ENCODE results near the gene TES.

DNA sequence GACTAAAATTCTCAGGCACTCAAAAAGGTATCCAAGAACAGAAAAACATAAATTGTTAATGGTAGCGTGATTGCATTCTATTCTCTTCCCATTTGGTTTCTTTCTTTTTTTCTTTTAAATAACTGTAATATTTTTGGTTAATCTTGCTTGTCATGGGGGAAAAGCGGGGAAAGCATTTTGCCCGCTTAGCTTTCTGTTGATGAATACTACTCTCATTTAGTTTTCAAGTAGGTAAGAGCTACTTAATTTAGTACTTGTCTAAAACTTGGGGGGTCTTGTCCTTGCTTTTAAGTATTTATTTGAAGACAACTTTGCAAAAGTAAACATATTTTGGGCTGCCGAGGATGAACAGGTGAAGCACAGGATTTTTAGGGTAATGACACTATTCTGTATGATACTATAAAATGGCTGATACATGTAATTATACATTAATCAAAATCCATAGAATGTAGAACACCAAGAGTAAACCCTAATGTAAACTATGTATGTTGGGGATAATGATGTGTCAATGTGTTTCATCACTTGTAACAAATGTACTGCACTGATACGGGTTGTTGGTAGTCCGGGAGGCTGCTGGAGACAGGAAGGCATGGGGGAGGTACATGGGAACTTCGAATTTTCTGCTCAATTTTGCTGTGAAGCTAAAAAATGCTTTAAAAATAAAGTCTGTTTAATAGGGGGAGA is 1.7 kb downstream of the TES start:
- TF ChIP-seq, protein P1, sequence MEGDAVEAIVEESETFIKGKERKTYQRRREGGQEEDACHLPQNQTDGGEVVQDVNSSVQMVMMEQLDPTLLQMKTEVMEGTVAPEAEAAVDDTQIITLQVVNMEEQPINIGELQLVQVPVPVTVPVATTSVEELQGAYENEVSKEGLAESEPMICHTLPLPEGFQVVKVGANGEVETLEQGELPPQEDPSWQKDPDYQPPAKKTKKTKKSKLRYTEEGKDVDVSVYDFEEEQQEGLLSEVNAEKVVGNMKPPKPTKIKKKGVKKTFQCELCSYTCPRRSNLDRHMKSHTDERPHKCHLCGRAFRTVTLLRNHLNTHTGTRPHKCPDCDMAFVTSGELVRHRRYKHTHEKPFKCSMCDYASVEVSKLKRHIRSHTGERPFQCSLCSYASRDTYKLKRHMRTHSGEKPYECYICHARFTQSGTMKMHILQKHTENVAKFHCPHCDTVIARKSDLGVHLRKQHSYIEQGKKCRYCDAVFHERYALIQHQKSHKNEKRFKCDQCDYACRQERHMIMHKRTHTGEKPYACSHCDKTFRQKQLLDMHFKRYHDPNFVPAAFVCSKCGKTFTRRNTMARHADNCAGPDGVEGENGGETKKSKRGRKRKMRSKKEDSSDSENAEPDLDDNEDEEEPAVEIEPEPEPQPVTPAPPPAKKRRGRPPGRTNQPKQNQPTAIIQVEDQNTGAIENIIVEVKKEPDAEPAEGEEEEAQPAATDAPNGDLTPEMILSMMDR (IDR thresholded peaks at IDR 0.05; ENCODE audit: poor library complexity, severe bottlenecking), result no peak
- no peak for TF ChIP-seq EZH2 (IDR thresholded peaks at IDR 0.05; ENCODE audit: borderline replicate concordance, insufficient read depth, low read length, poor library complexity, severe bottlenecking)
- TF ChIP-seq, protein P2, sequence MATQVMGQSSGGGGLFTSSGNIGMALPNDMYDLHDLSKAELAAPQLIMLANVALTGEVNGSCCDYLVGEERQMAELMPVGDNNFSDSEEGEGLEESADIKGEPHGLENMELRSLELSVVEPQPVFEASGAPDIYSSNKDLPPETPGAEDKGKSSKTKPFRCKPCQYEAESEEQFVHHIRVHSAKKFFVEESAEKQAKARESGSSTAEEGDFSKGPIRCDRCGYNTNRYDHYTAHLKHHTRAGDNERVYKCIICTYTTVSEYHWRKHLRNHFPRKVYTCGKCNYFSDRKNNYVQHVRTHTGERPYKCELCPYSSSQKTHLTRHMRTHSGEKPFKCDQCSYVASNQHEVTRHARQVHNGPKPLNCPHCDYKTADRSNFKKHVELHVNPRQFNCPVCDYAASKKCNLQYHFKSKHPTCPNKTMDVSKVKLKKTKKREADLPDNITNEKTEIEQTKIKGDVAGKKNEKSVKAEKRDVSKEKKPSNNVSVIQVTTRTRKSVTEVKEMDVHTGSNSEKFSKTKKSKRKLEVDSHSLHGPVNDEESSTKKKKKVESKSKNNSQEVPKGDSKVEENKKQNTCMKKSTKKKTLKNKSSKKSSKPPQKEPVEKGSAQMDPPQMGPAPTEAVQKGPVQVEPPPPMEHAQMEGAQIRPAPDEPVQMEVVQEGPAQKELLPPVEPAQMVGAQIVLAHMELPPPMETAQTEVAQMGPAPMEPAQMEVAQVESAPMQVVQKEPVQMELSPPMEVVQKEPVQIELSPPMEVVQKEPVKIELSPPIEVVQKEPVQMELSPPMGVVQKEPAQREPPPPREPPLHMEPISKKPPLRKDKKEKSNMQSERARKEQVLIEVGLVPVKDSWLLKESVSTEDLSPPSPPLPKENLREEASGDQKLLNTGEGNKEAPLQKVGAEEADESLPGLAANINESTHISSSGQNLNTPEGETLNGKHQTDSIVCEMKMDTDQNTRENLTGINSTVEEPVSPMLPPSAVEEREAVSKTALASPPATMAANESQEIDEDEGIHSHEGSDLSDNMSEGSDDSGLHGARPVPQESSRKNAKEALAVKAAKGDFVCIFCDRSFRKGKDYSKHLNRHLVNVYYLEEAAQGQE (IDR thresholded peaks at IDR 0.05; ENCODE audit: borderline replicate concordance), result no peak
- no peak for TF ChIP-seq POLR2AphosphoS5 (IDR thresholded peaks at IDR 0.05)
- TF ChIP-seq RAD21 (conservative IDR thresholded peaks at IDR 0.05), result no peak
- TF ChIP-seq EP300 (conservative IDR thresholded peaks at IDR 0.05; ENCODE audit: poor library complexity, severe bottlenecking), result no peak
- no peak for TF ChIP-seq SMC3 (conservative IDR thresholded peaks at IDR 0.05; ENCODE audit: poor library complexity)
- no peak for TF ChIP-seq TAF1 (IDR thresholded peaks at IDR 0.05; ENCODE audit: low read depth)

All from neural cell (in vitro differentiated cells).